ENCODE measurements around the gene IRX3. TPM values are rescaled to one million over a fixed set of nuclear protein-coding genes. Genes with fewer than 3 reads are reported as not detected.

IRX3 gene
- total and polyA plus RNA-seq, 2 donors (not counting 1 experiment from before 2014, with no cell fraction given): 0.22 to 0.33 TPM

- Histone ChIP-seq H3K9me3 (ENCODE audit: control insufficient read depth, insufficient read depth, low read depth, low read length) (no peaks in the 10 kb centered on the region), H3K36me3 (ENCODE audit: control insufficient read depth, insufficient read depth, low read length) (no peaks in the 10 kb centered on the region), H3K27ac (ENCODE audit: insufficient read depth, low read length) (no peak overlapping the region), H3K4me1 (ENCODE audit: control insufficient read depth, extremely low read depth, insufficient read depth, low read length) (no peaks in the 10 kb centered on the region), H3K9ac (ENCODE audit: insufficient read depth, low read length) (no peak overlapping the region), H2AFZ (ENCODE audit: low read length) (no peak overlapping the region), H3K27me3 (ENCODE audit: control insufficient read depth, insufficient read depth, low read length) (peaks cover 47% of the 10 kb centered on the region), H3K4me2 (ENCODE audit: extremely low read depth, insufficient read depth, low read length) (peak overlapping the region; percentile 59), H3K79me2 (ENCODE audit: control insufficient read depth, insufficient read depth, low read length) (no peaks in the 10 kb centered on the region), H3K4me3 (replicated peaks in 1 of 4; ENCODE audit: control extremely low read depth in 1 of 4, insufficient read depth in 1 of 4, low read depth in 3 of 4, low read length in 4 of 4) (no peak overlapping the region), H4K20me1 (ENCODE audit: control insufficient read depth, extremely low read depth, insufficient read depth, low read length) (no peaks in the 10 kb centered on the region)
- TF ChIP-seq CTCF (conservative IDR thresholded peaks at IDR 0.05 in 1 of 2, IDR thresholded peaks at IDR 0.05 in 1 of 2; ENCODE audit: low read depth in 1 of 2, low read length in 2 of 2): no peak
- TF ChIP-seq EZH2 (IDR thresholded peaks at IDR 0.05; ENCODE audit: low read length, missing control alignments): peak; percentile 63
- DNase-seq (ENCODE audit: low read depth in 2 of 2): no peak
Measured at GRCh38 chr16:54281535-54282201, 4.9 kb downstream of the IRX3 start.

GRCh38 chr16:54280751-54281150 is 5.8 kb downstream of the IRX3 start:
- Histone ChIP-seq H2AFZ (ENCODE audit: low read length) (no peak overlapping the region), H3K9ac (ENCODE audit: insufficient read depth, low read length) (no peak overlapping the region), H3K4me3 (replicated peaks in 1 of 4; ENCODE audit: control extremely low read depth in 1 of 4, insufficient read depth in 1 of 4, low read depth in 3 of 4, low read length in 4 of 4) (no peak overlapping the region), H3K27ac (ENCODE audit: insufficient read depth, low read length) (no peak overlapping the region), H3K4me1 (ENCODE audit: control insufficient read depth, extremely low read depth, insufficient read depth, low read length) (no peaks in the 10 kb centered on the region), H3K27me3 (ENCODE audit: control insufficient read depth, insufficient read depth, low read length) (peaks cover 40% of the 10 kb centered on the region), H3K4me2 (ENCODE audit: extremely low read depth, insufficient read depth, low read length) (no peak overlapping the region), H3K36me3 (ENCODE audit: control insufficient read depth, insufficient read depth, low read length) (no peaks in the 10 kb centered on the region), H3K79me2 (ENCODE audit: control insufficient read depth, insufficient read depth, low read length) (no peaks in the 10 kb centered on the region), H3K9me3 (ENCODE audit: control insufficient read depth, insufficient read depth, low read depth, low read length) (no peaks in the 10 kb centered on the region), H4K20me1 (ENCODE audit: control insufficient read depth, extremely low read depth, insufficient read depth, low read length) (no peaks in the 10 kb centered on the region)
- TF ChIP-seq CTCF (conservative IDR thresholded peaks at IDR 0.05 in 1 of 2, IDR thresholded peaks at IDR 0.05 in 1 of 2; ENCODE audit: low read depth in 1 of 2, low read length in 2 of 2) (no peak), EZH2 (IDR thresholded peaks at IDR 0.05; ENCODE audit: low read length, missing control alignments) (no peak)
- peak in 1 of 2 donors; percentile 36 for DNase-seq (ENCODE audit: low read depth in 2 of 2)

- Histone ChIP-seq H3K9me3 (ENCODE audit: control insufficient read depth, insufficient read depth, low read depth, low read length) (no peaks in the 10 kb centered on the region), H3K4me3 (replicated peaks in 1 of 4; ENCODE audit: control extremely low read depth in 1 of 4, insufficient read depth in 1 of 4, low read depth in 3 of 4, low read length in 4 of 4) (no peak overlapping the region), H3K9ac (ENCODE audit: insufficient read depth, low read length) (no peak overlapping the region), H3K27ac (ENCODE audit: insufficient read depth, low read length) (no peak overlapping the region), H3K36me3 (ENCODE audit: control insufficient read depth, insufficient read depth, low read length) (no peaks in the 10 kb centered on the region), H2AFZ (ENCODE audit: low read length) (no peak overlapping the region), H4K20me1 (ENCODE audit: control insufficient read depth, extremely low read depth, insufficient read depth, low read length) (no peaks in the 10 kb centered on the region), H3K27me3 (ENCODE audit: control insufficient read depth, insufficient read depth, low read length) (peaks cover 21% of the 10 kb centered on the region), H3K4me1 (ENCODE audit: control insufficient read depth, extremely low read depth, insufficient read depth, low read length) (no peaks in the 10 kb centered on the region), H3K79me2 (ENCODE audit: control insufficient read depth, insufficient read depth, low read length) (no peaks in the 10 kb centered on the region), H3K4me2 (ENCODE audit: extremely low read depth, insufficient read depth, low read length) (no peak overlapping the region)
- DNase-seq (ENCODE audit: low read depth in 2 of 2): no peak
- no peak for TF ChIP-seq CTCF (conservative IDR thresholded peaks at IDR 0.05 in 1 of 2, IDR thresholded peaks at IDR 0.05 in 1 of 2; ENCODE audit: low read depth in 1 of 2, low read length in 2 of 2)
- no peak for TF ChIP-seq EZH2 (IDR thresholded peaks at IDR 0.05; ENCODE audit: low read length, missing control alignments)
Measured at GRCh38 chr16:54277845-54278703, 8.5 kb downstream of the IRX3 start.
